ENCODE data around the gene PKNOX1. TPM values are rescaled to one million over a fixed set of nuclear protein-coding genes. Genes with fewer than 3 reads are reported as not detected.
"Not testable (repeated sequence)": the region's sequence is repeated elsewhere in the genome, so short reads cannot be mapped to it uniquely, and the experiment has no call there.

Gene PKNOX1
- polyA plus RNA-seq, 3 donors: 9.2 to 11.8 (median 9.9) TPM

GRCh38 chr21:43004926-43005325 is 30.6 kb downstream of the PKNOX1 start:
- peaks cover 40 to 56% of the 10 kb centered on the region in 2 donors for H3K36me3 ChIP-seq (replicated peaks in 1 of 2; ENCODE audit: control insufficient read depth in 1 of 2, insufficient read depth in 2 of 2, low read length in 2 of 2)
- H3K4me3 ChIP-seq (replicated peaks in 1 of 3; ENCODE audit: low read depth in 2 of 3, low read length in 3 of 3): no peak overlapping the region
- no peaks in the 10 kb centered on the region for H3K79me2 ChIP-seq (ENCODE audit: insufficient read depth, low read length)
- H3K9me3 ChIP-seq (replicated peaks in 1 of 2; ENCODE audit: control insufficient read depth in 1 of 2, insufficient read depth in 1 of 2, low read length in 2 of 2): peaks cover 8 to 23% of the 10 kb centered on the region in 2 donors
- Mint-ChIP-seq H3K4me1 (no peaks in the 10 kb centered on the region), H3K4me3 (no peak overlapping the region), H3K36me3 (peaks cover 54 to 57% of the 10 kb centered on the region in 2 donors), H3K27ac (peak overlapping the region in 3 of 7 donors; percentile 18 to 68 (median 47)), H3K27me3 (ENCODE audit: low read depth in 3 of 3) (peaks cover 0 to 5% (median 2%) of the 10 kb centered on the region in 3 donors), H3K9me3 (peaks cover 8 to 13% (median 12%) of the 10 kb centered on the region in 7 donors)
- no peak overlapping the region for H3K4me2 ChIP-seq (replicated peaks; ENCODE audit: extremely low read depth, low read length, poor library complexity, severe bottlenecking)
- no peak for TF ChIP-seq CTCF (IDR thresholded peaks at IDR 0.05)
- H3K9ac ChIP-seq (ENCODE audit: insufficient read depth, low read length, poor library complexity, severe bottlenecking): no peak overlapping the region
- intact Hi-C loops (cut with micrococcal nuclease): no loop called here
- H2AFZ ChIP-seq (ENCODE audit: insufficient read depth, low read depth, low read length, poor library complexity, severe bottlenecking): no peak overlapping the region
- no peaks in the 10 kb centered on the region for H4K20me1 ChIP-seq (ENCODE audit: insufficient read depth, low read length)
- no peak overlapping the region for H3K27ac ChIP-seq (ENCODE audit: low read depth in 1 of 2, low read length in 2 of 2)
- no peak for DNase-seq
- WGBS (ENCODE audit: insufficient coverage): 95% methylated on average over 4 of the region's 8 CpGs
- H3K27me3 ChIP-seq (ENCODE audit: control insufficient read depth in 2 of 2, insufficient read depth in 2 of 2, low read length in 2 of 2): no peaks in the 10 kb centered on the region
- H3K4me1 ChIP-seq (ENCODE audit: control insufficient read depth in 1 of 2, insufficient read depth in 2 of 2, low read length in 2 of 2): no peaks in the 10 kb centered on the region

GRCh38 chr21:43005635-43006034 is 31.3 kb downstream of the PKNOX1 start:
- WGBS (ENCODE audit: insufficient coverage): 98% methylated on average over 6 of the region's 9 CpGs
- H3K36me3 ChIP-seq (replicated peaks in 1 of 2; ENCODE audit: control insufficient read depth in 1 of 2, insufficient read depth in 2 of 2, low read length in 2 of 2): peaks cover 40 to 58% of the 10 kb centered on the region in 2 donors
- intact Hi-C loops (cut with micrococcal nuclease): no loop called here

GRCh38 chr21:43006051-43006873 is 31.9 kb downstream of the PKNOX1 start:
- H3K27ac ChIP-seq (ENCODE audit: low read depth in 1 of 2, low read length in 2 of 2); H3K4me1 Mint-ChIP-seq; H3K27me3 ChIP-seq (ENCODE audit: control insufficient read depth in 2 of 2, insufficient read depth in 2 of 2, low read length in 2 of 2); H3K79me2 ChIP-seq (ENCODE audit: insufficient read depth, low read length); H3K4me3 ChIP-seq (replicated peaks in 1 of 3; ENCODE audit: low read depth in 2 of 3, low read length in 3 of 3); H3K9ac ChIP-seq (ENCODE audit: insufficient read depth, low read length, poor library complexity, severe bottlenecking); intact Hi-C loops (cut with micrococcal nuclease); H3K9me3 Mint-ChIP-seq; H4K20me1 ChIP-seq (ENCODE audit: insufficient read depth, low read length); DNase-seq; H2AFZ ChIP-seq (ENCODE audit: insufficient read depth, low read depth, low read length, poor library complexity, severe bottlenecking); H3K4me1 ChIP-seq (ENCODE audit: control insufficient read depth in 1 of 2, insufficient read depth in 2 of 2, low read length in 2 of 2); H3K4me2 ChIP-seq (replicated peaks; ENCODE audit: extremely low read depth, low read length, poor library complexity, severe bottlenecking); H3K4me3 Mint-ChIP-seq; H3K27me3 Mint-ChIP-seq (ENCODE audit: low read depth in 3 of 3): not testable (repeated sequence)
- peak overlapping the region in 2 of 7 donors; percentile 10 to 20 for H3K27ac Mint-ChIP-seq
- Histone ChIP-seq H3K36me3 (replicated peaks in 1 of 2; ENCODE audit: control insufficient read depth in 1 of 2, insufficient read depth in 2 of 2, low read length in 2 of 2) (peaks cover 41 to 60% of the 10 kb centered on the region in 2 donors), H3K9me3 (replicated peaks in 1 of 2; ENCODE audit: control insufficient read depth in 1 of 2, insufficient read depth in 1 of 2, low read length in 2 of 2) (peaks cover 0 to 10% of the 10 kb centered on the region in 2 donors)
- H3K36me3 Mint-ChIP-seq: peaks cover 61 to 65% of the 10 kb centered on the region in 2 donors
- 86% methylated on average over 10 of the region's 14 CpGs for WGBS (ENCODE audit: insufficient coverage)

More at GRCh38 chr21:43005635-43006034, 31.3 kb downstream of the PKNOX1 start:
- Histone ChIP-seq H3K4me1 (ENCODE audit: control insufficient read depth in 1 of 2, insufficient read depth in 2 of 2, low read length in 2 of 2) (no peaks in the 10 kb centered on the region), H3K27me3 (ENCODE audit: control insufficient read depth in 2 of 2, insufficient read depth in 2 of 2, low read length in 2 of 2) (no peaks in the 10 kb centered on the region), H3K9ac (ENCODE audit: insufficient read depth, low read length, poor library complexity, severe bottlenecking) (no peak overlapping the region), H2AFZ (ENCODE audit: insufficient read depth, low read depth, low read length, poor library complexity, severe bottlenecking) (no peak overlapping the region), H4K20me1 (ENCODE audit: insufficient read depth, low read length) (no peaks in the 10 kb centered on the region), H3K9me3 (replicated peaks in 1 of 2; ENCODE audit: control insufficient read depth in 1 of 2, insufficient read depth in 1 of 2, low read length in 2 of 2) (peaks cover under 1 to 16% of the 10 kb centered on the region in 2 donors), H3K79me2 (ENCODE audit: insufficient read depth, low read length) (no peaks in the 10 kb centered on the region), H3K4me3 (replicated peaks in 1 of 3; ENCODE audit: low read depth in 2 of 3, low read length in 3 of 3) (no peak overlapping the region), H3K4me2 (replicated peaks; ENCODE audit: extremely low read depth, low read length, poor library complexity, severe bottlenecking) (no peak overlapping the region), H3K27ac (ENCODE audit: low read depth in 1 of 2, low read length in 2 of 2) (no peak overlapping the region)
- peaks cover 58 to 59% of the 10 kb centered on the region in 2 donors for H3K36me3 Mint-ChIP-seq
- H3K9me3 Mint-ChIP-seq: peaks cover 1 to 8% (median 5%) of the 10 kb centered on the region in 7 donors
- no peak for DNase-seq
- no peaks in the 10 kb centered on the region for H3K4me1 Mint-ChIP-seq
- no peak overlapping the region for H3K4me3 Mint-ChIP-seq
- TF ChIP-seq CTCF (IDR thresholded peaks at IDR 0.05): no peak
- peaks cover 0 to 4% (median 2%) of the 10 kb centered on the region in 3 donors for H3K27me3 Mint-ChIP-seq (ENCODE audit: low read depth in 3 of 3)
- peak overlapping the region in 1 of 7 donors; percentile 10 for H3K27ac Mint-ChIP-seq

Data from CD14-positive monocyte (primary cell).